Liver (tissue), 9 donors: ENCODE measurements around the gene DCAF5. TPM values are rescaled to one million over a fixed set of nuclear protein-coding genes. Genes with fewer than 3 reads are reported as not detected.

ENCODE experiments used
- DNase-seq: peaks from one replicate; pipeline ENCODE4 v3.0.0-alpha.2; 2017; ENCODE audit warnings: low spot score
- H3K27ac ChIP-seq, 2 donors: one replicate each; pipeline ENCODE4 v1.7.0; 2013; ENCODE audit warnings: inconsistent platforms in 2 of 2, low read length in 2 of 2, control low read depth in 1 of 2, low read depth in 1 of 2, mild to moderate bottlenecking in 1 of 2
- H3K27me3 ChIP-seq, 4 donors: one replicate each; pipeline versions ENCODE4 v1.6.1 to v1.7.0; 2013; ENCODE audit warnings: low read length in 3 of 4, inconsistent platforms in 1 of 4, mild to moderate bottlenecking in 1 of 4, moderate library complexity in 1 of 4; ENCODE audit not compliant: control insufficient read depth in 4 of 4, insufficient read depth in 4 of 4
- H3K36me3 ChIP-seq, 4 donors: one replicate each; pipeline versions ENCODE4 v1.6.1 to v1.7.0; 2013; ENCODE audit warnings: low read length in 3 of 4, mild to moderate bottlenecking in 3 of 4, low read depth in 1 of 4, moderate library complexity in 1 of 4; ENCODE audit not compliant: control insufficient read depth in 4 of 4, insufficient read depth in 3 of 4
- H3K4me1 ChIP-seq, 4 donors: one replicate each; pipeline versions ENCODE4 v1.6.1 to v1.7.0; 2013; ENCODE audit warnings: low read length in 3 of 4, mild to moderate bottlenecking in 3 of 4, moderate library complexity in 1 of 4; ENCODE audit not compliant: control insufficient read depth in 4 of 4, insufficient read depth in 4 of 4
- H3K4me3 ChIP-seq, 3 donors: one replicate each; pipeline versions ENCODE4 v1.6.1 to v1.7.0; 2013; ENCODE audit warnings: low read length in 3 of 3, control low read depth in 1 of 3, low read depth in 1 of 3, mild to moderate bottlenecking in 1 of 3
- H3K9ac ChIP-seq, 2 donors: one replicate each; pipeline ENCODE4 v1.7.0; 2013; ENCODE audit warnings: low read length in 2 of 2, mild to moderate bottlenecking in 2 of 2, moderate library complexity in 2 of 2, control low read depth in 1 of 2, low read depth in 1 of 2
- H3K9me3 ChIP-seq, 4 donors: one replicate each; pipeline versions ENCODE4 v1.6.1 to v1.7.0; 2013; ENCODE audit warnings: low read length in 3 of 4; ENCODE audit not compliant: control insufficient read depth in 4 of 4
- ATF3 ChIP-seq: IDR thresholded peaks from 2 replicates; pipeline ENCODE4 v1.6.1; 2016; ENCODE audit warnings: antibody characterized with exemption
- CTCF ChIP-seq: fragments of 150-350 bp; IDR thresholded peaks from 2 replicates; pipeline ENCODE4 v1.5.1; 2017; ENCODE audit warnings: improper control_type of control experiment, low read depth, low read length; ENCODE audit not compliant: missing input control
- EGR1 ChIP-seq, 2 donors: IDR thresholded peaks; 2 replicates each; pipeline ENCODE4 v1.6.1; 2016 to 2018; ENCODE audit warnings: antibody characterized with exemption in 2 of 2, low read depth in 2 of 2
- FOXA1 ChIP-seq: IDR thresholded peaks from 2 replicates; pipeline ENCODE4 v1.6.1; 2016; ENCODE audit warnings: antibody characterized with exemption
- FOXA2 ChIP-seq: IDR thresholded peaks from 2 replicates; pipeline ENCODE4 v1.6.1; 2016; ENCODE audit warnings: antibody characterized with exemption
- GABPA ChIP-seq, 2 donors: IDR thresholded peaks in 1 of 2; conservative IDR thresholded peaks in 1 of 2; 2 replicates each; pipeline ENCODE4 v1.6.1; 2016; ENCODE audit warnings: antibody characterized with exemption in 2 of 2, mild to moderate bottlenecking in 1 of 2, moderate library complexity in 1 of 2
- JUND ChIP-seq, 2 donors: IDR thresholded peaks; 2 replicates each; pipeline ENCODE4 v1.6.1; 2016; ENCODE audit warnings: antibody characterized with exemption in 2 of 2
- MAX ChIP-seq: IDR thresholded peaks from 2 replicates; pipeline ENCODE4 v1.6.1; 2016; ENCODE audit warnings: antibody characterized with exemption
- NR2F2 ChIP-seq: IDR thresholded peaks from 2 replicates; pipeline ENCODE4 v1.6.1; 2016; ENCODE audit warnings: antibody characterized with exemption
- RAD21 ChIP-seq, 2 donors: IDR thresholded peaks; 2 replicates each; pipeline ENCODE4 v1.6.1; 2016; ENCODE audit warnings: antibody characterized with exemption in 2 of 2, mild to moderate bottlenecking in 2 of 2
- REST ChIP-seq: IDR thresholded peaks from 2 replicates; pipeline ENCODE4 v1.6.1; 2016; ENCODE audit warnings: antibody characterized with exemption, mild to moderate bottlenecking
- RXRA ChIP-seq, 2 donors: IDR thresholded peaks; 2 replicates each; pipeline ENCODE4 v1.6.1; 2017 to 2018; ENCODE audit warnings: antibody characterized with exemption in 2 of 2, mild to moderate bottlenecking in 1 of 2
- SP1 ChIP-seq: IDR thresholded peaks from 2 replicates; pipeline ENCODE4 v1.6.1; 2018; ENCODE audit warnings: antibody characterized with exemption, mild to moderate bottlenecking
- TAF1 ChIP-seq: conservative IDR thresholded peaks from 2 replicates; pipeline ENCODE4 v1.6.1; 2016; ENCODE audit warnings: antibody characterized with exemption, mild to moderate bottlenecking
- YY1 ChIP-seq: IDR thresholded peaks from 2 replicates; pipeline ENCODE4 v1.6.1; 2016; ENCODE audit warnings: antibody characterized with exemption, mild to moderate bottlenecking
- WGBS: extraction: QIAGEN DNeasy Blood & Tissue Kit; methylation state at CpG from one replicate; pipeline ENCODE4 v1.1.7; 2013; 5-methylcytosine and 5-hydroxymethylcytosine counted together
- polyA plus RNA-seq, 2 donors: library from polyadenylated mRNA; stranded (reverse) in 1 of 2; unstranded in 1 of 2; fragments of 200-250 nt in 1 of 2; fragments of >200 nt in 1 of 2; fragmentation: Nextera tagmentation in 1 of 2; extraction: Ambion mirVana in 1 of 2; gene quantifications; one replicate each; pipeline versions ENCODE4 v1.2.1 to v1.2.3, GENCODE V29; 2013 to 2015
- total RNA-seq, 2 donors: library from RNA; depleted of rRNA; stranded (reverse); fragments of >200 nt; gene quantifications; one replicate each; pipeline ENCODE4 v1.2.3, GENCODE V29; 2014
- donor health status: healthy.
- donor health status: healthy.
- donor health status: healthy.
- donor health status: healthy.
- donor health status: healthy.

Gene DCAF5
- total and polyA plus RNA-seq, 4 donors = 12.9 to 18.1 (median 14.5) TPM

- no peaks in the 10 kb centered on the region for H3K9me3 ChIP-seq
- peaks cover 0 to 24% (median 7%) of the 10 kb centered on the region in 4 donors for H3K4me1 ChIP-seq
- no peak overlapping the region for H3K9ac ChIP-seq
- H3K27me3 ChIP-seq = no peaks in the 10 kb centered on the region
- peaks cover 0 to 3% (median 1%) of the 10 kb centered on the region in 4 donors for H3K36me3 ChIP-seq
- TF ChIP-seq EGR1 (IDR thresholded peaks at IDR 0.05; ENCODE audit: low read depth in 2 of 2) (no peak), SP1 (no peak), JUND (IDR thresholded peaks at IDR 0.05) (no peak), TAF1 (no peak), REST (no peak), NR2F2 (no peak)
- H3K27ac ChIP-seq = no peak overlapping the region
- 84% methylated on average over 2 of the region's 2 CpGs for WGBS
- DNase-seq = no peak
- H3K4me3 ChIP-seq = no peak overlapping the region
Measured at GRCh38 chr14:69137843-69138535, 14.9 kb downstream of the DCAF5 start.

GRCh38 chr14:69137416-69137815, 15.5 kb downstream of the DCAF5 start:
- Histone ChIP-seq H3K27ac (no peak overlapping the region), H3K36me3 (peaks cover 0 to 3% (median 1%) of the 10 kb centered on the region in 4 donors), H3K4me1 (peaks cover 3 to 19% (median 6%) of the 10 kb centered on the region in 4 donors), H3K4me3 (no peak overlapping the region), H3K27me3 (no peaks in the 10 kb centered on the region), H3K9ac (no peak overlapping the region), H3K9me3 (no peaks in the 10 kb centered on the region)
- TF ChIP-seq FOXA2 (no peak), JUND (IDR thresholded peaks at IDR 0.05) (no peak), RXRA (IDR thresholded peaks at IDR 0.05) (no peak), YY1 (no peak), TAF1 (no peak), EGR1 (IDR thresholded peaks at IDR 0.05; ENCODE audit: low read depth in 2 of 2) (no peak), MAX (no peak), NR2F2 (no peak), ATF3 (no peak), RAD21 (IDR thresholded peaks at IDR 0.05) (no peak), FOXA1 (no peak)
- DNase-seq = no peak
- WGBS = 83% methylated on average over 1 of the region's 1 CpG

- 94% methylated on average over 4 of the region's 4 CpGs for WGBS
- Histone ChIP-seq H3K9me3 (no peaks in the 10 kb centered on the region), H3K4me3 (no peak overlapping the region), H3K36me3 (peaks cover 0 to 3% (median 1%) of the 10 kb centered on the region in 4 donors), H3K9ac (no peak overlapping the region), H3K4me1 (peaks cover 3 to 18% (median 6%) of the 10 kb centered on the region in 4 donors), H3K27ac (no peak overlapping the region), H3K27me3 (no peaks in the 10 kb centered on the region)
- TF ChIP-seq EGR1 (IDR thresholded peaks at IDR 0.05; ENCODE audit: low read depth in 2 of 2) = no peak
- no peak for TF ChIP-seq GABPA (IDR thresholded peaks at IDR 0.05 in 1 of 2, conservative IDR thresholded peaks at IDR 0.05 in 1 of 2)
- TF ChIP-seq CTCF = no peak
- TF ChIP-seq RAD21 (IDR thresholded peaks at IDR 0.05) = no peak
- no peak for DNase-seq
Measured at GRCh38 chr14:69135133-69135532, 17.8 kb downstream of the DCAF5 start.
